CD14-positive monocyte (primary cell): ENCODE results near the gene MIER3. TPM values are rescaled to one million over a fixed set of nuclear protein-coding genes. Genes with fewer than 3 reads are reported as not detected.

Experiments used
- DNase-seq, 3 donors: peaks; one replicate each; pipeline ENCODE4 v3.0.0-alpha.2; 2011 to 2022
- H2AFZ ChIP-seq: 2 replicates; pipeline ENCODE4 v1.6.0; 2012; ENCODE audit warnings: mild to moderate bottlenecking, low read depth, low read length, inconsistent platforms; ENCODE audit not compliant: insufficient read depth, poor library complexity, severe bottlenecking
- H3K27ac ChIP-seq, 2 donors: 1 replicate in 1 of 2; 2 replicates in 1 of 2; pipeline ENCODE4 v1.5.1; 2012 to 2013; ENCODE audit warnings: low read length in 2 of 2, control low read depth in 1 of 2, inconsistent platforms in 1 of 2, low read depth in 1 of 2, mild to moderate bottlenecking in 1 of 2
- H3K27me3 ChIP-seq, 2 donors: one replicate each; pipeline versions ENCODE4 v1.6.0 to v1.6.1; 2011 to 2013; ENCODE audit warnings: low read length in 2 of 2; ENCODE audit not compliant: control insufficient read depth in 2 of 2, insufficient read depth in 2 of 2
- H3K36me3 ChIP-seq, 2 donors: replicated peaks in 1 of 2; 1 replicate in 1 of 2; 2 replicates in 1 of 2; pipeline versions ENCODE4 v1.5.1 to v1.6.1; 2012 to 2013; ENCODE audit warnings: low read length in 2 of 2, control low read depth in 1 of 2, inconsistent platforms in 1 of 2, mild to moderate bottlenecking in 1 of 2; ENCODE audit not compliant: insufficient read depth in 2 of 2, control insufficient read depth in 1 of 2
- H3K4me1 ChIP-seq, 2 donors: 1 replicate in 1 of 2; 2 replicates in 1 of 2; pipeline versions ENCODE4 v1.5.1 to v1.6.1; 2012 to 2013; ENCODE audit warnings: low read length in 2 of 2, control low read depth in 1 of 2, inconsistent platforms in 1 of 2, mild to moderate bottlenecking in 1 of 2, moderate library complexity in 1 of 2; ENCODE audit not compliant: insufficient read depth in 2 of 2, control insufficient read depth in 1 of 2
- H3K4me2 ChIP-seq: replicated peaks from 2 replicates; pipeline ENCODE3; 2012; ENCODE audit warnings: low read length, moderate library complexity, mild to moderate bottlenecking; ENCODE audit not compliant: poor library complexity, severe bottlenecking; ENCODE audit errors: extremely low read depth
- H3K4me3 ChIP-seq, 3 experiments: fragments of 200-600 bp in 1 of 3; sonication (generic) in 1 of 3; replicated peaks in 1 of 3; 1 replicate in 2 of 3; 2 replicates in 1 of 3; pipeline ENCODE4 v1.5.1; 2011 to 2013; ENCODE audit warnings: low read length in 3 of 3, mild to moderate bottlenecking in 3 of 3, control low read depth in 2 of 3, low read depth in 2 of 3, inconsistent platforms in 1 of 3, moderate library complexity in 1 of 3
- H3K79me2 ChIP-seq: 2 replicates; pipeline ENCODE4 v1.6.0; 2012; ENCODE audit warnings: mild to moderate bottlenecking, control low read depth, inconsistent platforms, low read length, moderate library complexity; ENCODE audit not compliant: insufficient read depth
- H3K9ac ChIP-seq: 2 replicates; pipeline ENCODE4 v1.6.0; 2017; ENCODE audit warnings: low read length, mild to moderate bottlenecking; ENCODE audit not compliant: insufficient read depth, poor library complexity, severe bottlenecking
- H3K9me3 ChIP-seq, 2 donors: replicated peaks in 1 of 2; 1 replicate in 1 of 2; 2 replicates in 1 of 2; pipeline versions ENCODE4 v1.5.1 to v1.6.1; 2012 to 2013; ENCODE audit warnings: low read length in 2 of 2, control low read depth in 1 of 2; ENCODE audit not compliant: control insufficient read depth in 1 of 2, insufficient read depth in 1 of 2
- H4K20me1 ChIP-seq: 2 replicates; pipeline ENCODE4 v1.6.0; 2012; ENCODE audit warnings: mild to moderate bottlenecking, low read length, control low read depth, moderate library complexity; ENCODE audit not compliant: insufficient read depth
- H3K27ac Mint-ChIP-seq, 7 donors: one replicate each; pipeline ENCODE4 v1.8.0; 2020; ENCODE audit warnings: mild to moderate bottlenecking in 7 of 7, mixed read lengths in 7 of 7, moderate library complexity in 6 of 7, inconsistent platforms in 2 of 7
- H3K27me3 Mint-ChIP-seq, 3 donors: one replicate each; pipeline ENCODE4 v1.8.0; 2021 to 2022; ENCODE audit warnings: low read depth in 3 of 3, mild to moderate bottlenecking in 3 of 3, mixed read lengths in 3 of 3, moderate library complexity in 3 of 3, inconsistent platforms in 1 of 3
- H3K36me3 Mint-ChIP-seq, 2 donors: one replicate each; pipeline ENCODE4 v1.8.0; 2020; ENCODE audit warnings: mixed read lengths in 2 of 2, inconsistent platforms in 1 of 2, mild to moderate bottlenecking in 1 of 2
- H3K4me1 Mint-ChIP-seq: one replicate; pipeline ENCODE4 v1.8.0; 2020; ENCODE audit warnings: mild to moderate bottlenecking, mixed read lengths
- H3K4me3 Mint-ChIP-seq, 2 donors: one replicate each; pipeline ENCODE4 v1.8.0; 2020; ENCODE audit warnings: mild to moderate bottlenecking in 2 of 2, mixed read lengths in 2 of 2, moderate library complexity in 1 of 2
- H3K9me3 Mint-ChIP-seq, 7 donors: one replicate each; pipeline ENCODE4 v1.8.0; 2020 to 2022; ENCODE audit warnings: mixed read lengths in 7 of 7, mild to moderate bottlenecking in 6 of 7, moderate library complexity in 6 of 7, inconsistent platforms in 2 of 7
- CTCF ChIP-seq: fragments of 200-600 bp; IDR thresholded peaks from one replicate; pipeline ENCODE4 v1.8.0; 2022; ENCODE audit warnings: antibody characterized with exemption, mild to moderate bottlenecking
- WGBS: methylation state at CpG from one replicate; pipeline ENCODE4 v1.1.5; 2013; ENCODE audit warnings: missing lambda C conversion rate; ENCODE audit not compliant: insufficient coverage; 5-methylcytosine and 5-hydroxymethylcytosine counted together
- intact Hi-C, 2 donors: fragments of 100-400 bp; cut with micrococcal nuclease; formaldehyde crosslinking; loops; one replicate each; pipeline versions ENCODE4 v1.15.0 to v1.15.1; 2023
- polyA plus RNA-seq, 3 donors: library from polyadenylated mRNA; depleted of rRNA in 1 of 3; unstranded in 2 of 3; stranded (reverse) in 1 of 3; fragments of 300-500 nt in 2 of 3; fragments of >200 nt in 1 of 3; fragmentation: Illumina TruSeq in 2 of 3; gene quantifications; 1 replicate in 2 of 3; 2 replicates in 1 of 3; pipeline ENCODE4 v1.2.3, GENCODE V29; 2012 to 2021

The MIER3 gene
- polyA plus RNA-seq, 3 donors: 2.4 to 5.7 (median 2.9) TPM

GRCh38 chr5:56984445-56984844, 32.5 kb upstream of the MIER3 start:
- Mint-ChIP-seq H3K4me3 (no peak overlapping the region), H3K27me3 (no peaks in the 10 kb centered on the region), H3K4me1 (peaks cover 9% of the 10 kb centered on the region), H3K27ac (no peak overlapping the region), H3K36me3 (no peaks in the 10 kb centered on the region), H3K9me3 (no peaks in the 10 kb centered on the region)
- Histone ChIP-seq H3K36me3 (no peaks in the 10 kb centered on the region), H3K27ac (no peak overlapping the region), H3K4me3 (no peak overlapping the region), H3K27me3 (no peaks in the 10 kb centered on the region), H3K4me1 (peaks cover 3 to 4% of the 10 kb centered on the region in 2 donors), H3K9me3 (no peaks in the 10 kb centered on the region), H3K79me2 (no peaks in the 10 kb centered on the region), H4K20me1 (no peaks in the 10 kb centered on the region), H3K4me2 (no peak overlapping the region), H2AFZ (no peak overlapping the region), H3K9ac (no peak overlapping the region)
- DNase-seq: no peak
- intact Hi-C loops: no loop called here
- TF ChIP-seq CTCF: no peak
- no CpG with 5 or more reads among the region's 1 CpG for WGBS

GRCh38 chr5:56983593-56984361, 31.9 kb upstream of the MIER3 start:
- no CpG with 5 or more reads among the region's 1 CpG for WGBS
- peaks cover 9% of the 10 kb centered on the region for H3K4me1 Mint-ChIP-seq
- H4K20me1 ChIP-seq: no peaks in the 10 kb centered on the region
- H3K4me3 Mint-ChIP-seq: no peak overlapping the region
- no peaks in the 10 kb centered on the region for H3K36me3 Mint-ChIP-seq
- H3K4me3 ChIP-seq: no peak overlapping the region
- H3K27me3 ChIP-seq: no peaks in the 10 kb centered on the region
- H2AFZ ChIP-seq: no peak overlapping the region
- intact Hi-C loops: no loop called here
- no peak overlapping the region for H3K4me2 ChIP-seq
- no peaks in the 10 kb centered on the region for H3K36me3 ChIP-seq
- H3K4me1 ChIP-seq: peaks cover 3 to 4% of the 10 kb centered on the region in 2 donors
- no peak overlapping the region for H3K27ac ChIP-seq
- H3K9ac ChIP-seq: no peak overlapping the region
- no peaks in the 10 kb centered on the region for H3K79me2 ChIP-seq
- DNase-seq: no peak
- H3K9me3 ChIP-seq: no peaks in the 10 kb centered on the region
- no peak overlapping the region for H3K27ac Mint-ChIP-seq
- peaks cover 0 to 3% (median 0%) of the 10 kb centered on the region in 3 donors for H3K27me3 Mint-ChIP-seq
- peaks cover 0 to 2% (median 0%) of the 10 kb centered on the region in 7 donors for H3K9me3 Mint-ChIP-seq
- no peak for TF ChIP-seq CTCF
